GM11168 (cell line): ENCODE data around the gene GFRA1.

Experiments used
- in situ Hi-C: fragments of 300-500 bp; cut with MboI; formaldehyde crosslinking; loops from one replicate; pipeline ENCODE4 v1.12.0; 2022; ENCODE audit warnings: low sequenced_read_pairs; ENCODE audit not compliant: unreplicated experiment

GFRA1 gene

GRCh38 chr10:116134322-116134721, 138.7 kb downstream of the GFRA1 start:
- in situ Hi-C loops, result no loop called here

GRCh38 chr10:116133634-116134033, 139.4 kb downstream of the GFRA1 start:
- in situ Hi-C loops, result no loop called here

GRCh38 chr10:116132780-116133399, 140.1 kb downstream of the GFRA1 start:
- in situ Hi-C loops, result no loop called here

- in situ Hi-C loops, result no loop called here
These were observed 143.0 kb downstream of the GFRA1 start for GRCh38 chr10:116130006-116130405.

DNA sequence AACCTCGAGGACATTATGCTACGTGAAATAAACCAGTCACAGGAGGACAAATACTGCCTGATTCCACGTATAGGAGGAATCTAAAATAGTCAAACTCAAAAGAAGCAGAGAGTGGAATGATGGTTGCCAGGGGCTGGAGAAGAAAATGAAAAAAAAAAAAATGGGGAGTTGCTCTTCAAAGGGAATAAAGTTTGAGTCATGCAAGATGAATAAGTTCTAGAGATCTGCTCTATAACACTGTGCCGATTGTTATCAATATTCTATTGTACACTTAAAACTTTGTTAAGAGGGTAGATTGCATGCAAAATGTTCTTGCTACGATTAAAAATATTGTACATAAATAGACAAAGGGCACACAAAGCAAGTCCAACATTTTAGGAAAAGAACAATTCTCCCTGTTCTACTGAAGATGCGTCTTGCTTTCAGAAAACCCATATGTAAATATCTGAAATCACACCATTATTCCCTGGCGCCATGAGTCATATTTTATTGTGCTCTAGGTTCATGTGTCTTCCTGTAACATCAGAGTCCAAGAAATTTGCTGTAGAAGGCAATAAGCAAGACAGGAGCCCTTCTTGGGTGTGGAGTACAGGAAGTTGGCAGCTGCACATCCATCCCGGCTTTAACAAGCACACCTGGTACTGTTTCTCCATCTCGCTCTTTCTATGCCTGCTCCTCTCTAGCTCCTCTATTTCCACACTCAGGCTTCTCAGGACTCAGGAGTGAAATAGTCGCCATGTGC, 145.9 kb downstream of the GFRA1 start:
- in situ Hi-C loops, result no loop called here

- in situ Hi-C loops, result no loop called here
These were observed 146.8 kb downstream of the GFRA1 start for GRCh38 chr10:116126239-116126638.

GRCh38 chr10:116125180-116125579, 147.8 kb downstream of the GFRA1 start:
- in situ Hi-C loops, result no loop called here

DNA sequence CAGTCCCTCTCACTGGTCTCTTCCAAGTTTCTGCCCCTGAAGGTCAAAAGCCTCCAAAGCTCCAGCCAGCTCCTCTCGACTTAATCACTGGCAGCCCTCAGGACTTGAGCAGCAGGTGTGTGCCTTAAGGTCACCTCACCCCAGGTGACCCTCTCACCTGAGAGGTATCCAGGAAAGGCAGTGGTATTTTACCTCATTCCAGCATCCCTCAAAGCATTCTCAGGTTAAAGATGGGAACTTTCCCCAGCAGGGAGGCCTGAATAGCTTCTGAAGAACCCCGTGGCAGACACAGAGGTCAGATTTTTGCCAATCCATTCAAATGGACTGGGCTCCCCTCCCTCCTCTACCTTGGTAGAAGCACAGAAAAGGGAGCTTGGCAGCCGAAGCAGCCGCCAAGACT, 148.2 kb downstream of the GFRA1 start:
- in situ Hi-C loops, result no loop called here

DNA sequence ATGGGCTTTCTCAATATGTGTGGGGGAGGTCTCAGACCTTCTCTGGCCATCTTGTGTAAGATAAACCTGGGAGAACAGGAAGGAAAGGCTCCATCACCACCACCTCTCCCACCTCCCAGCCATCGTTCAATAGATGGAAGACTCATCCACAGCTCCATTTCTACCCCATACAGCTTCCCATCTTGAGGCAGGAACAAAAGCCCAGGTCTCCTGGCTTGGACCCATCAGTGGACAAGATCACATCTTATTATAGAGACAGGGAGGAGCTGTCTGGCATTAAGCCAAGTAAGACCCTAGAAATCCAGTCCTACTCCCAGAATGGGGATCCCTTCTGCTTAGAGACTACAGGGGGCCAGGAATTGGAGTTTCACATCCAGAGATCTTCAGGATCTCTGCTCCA, 150.3 kb downstream of the GFRA1 start:
- in situ Hi-C loops, result no loop called here

DNA sequence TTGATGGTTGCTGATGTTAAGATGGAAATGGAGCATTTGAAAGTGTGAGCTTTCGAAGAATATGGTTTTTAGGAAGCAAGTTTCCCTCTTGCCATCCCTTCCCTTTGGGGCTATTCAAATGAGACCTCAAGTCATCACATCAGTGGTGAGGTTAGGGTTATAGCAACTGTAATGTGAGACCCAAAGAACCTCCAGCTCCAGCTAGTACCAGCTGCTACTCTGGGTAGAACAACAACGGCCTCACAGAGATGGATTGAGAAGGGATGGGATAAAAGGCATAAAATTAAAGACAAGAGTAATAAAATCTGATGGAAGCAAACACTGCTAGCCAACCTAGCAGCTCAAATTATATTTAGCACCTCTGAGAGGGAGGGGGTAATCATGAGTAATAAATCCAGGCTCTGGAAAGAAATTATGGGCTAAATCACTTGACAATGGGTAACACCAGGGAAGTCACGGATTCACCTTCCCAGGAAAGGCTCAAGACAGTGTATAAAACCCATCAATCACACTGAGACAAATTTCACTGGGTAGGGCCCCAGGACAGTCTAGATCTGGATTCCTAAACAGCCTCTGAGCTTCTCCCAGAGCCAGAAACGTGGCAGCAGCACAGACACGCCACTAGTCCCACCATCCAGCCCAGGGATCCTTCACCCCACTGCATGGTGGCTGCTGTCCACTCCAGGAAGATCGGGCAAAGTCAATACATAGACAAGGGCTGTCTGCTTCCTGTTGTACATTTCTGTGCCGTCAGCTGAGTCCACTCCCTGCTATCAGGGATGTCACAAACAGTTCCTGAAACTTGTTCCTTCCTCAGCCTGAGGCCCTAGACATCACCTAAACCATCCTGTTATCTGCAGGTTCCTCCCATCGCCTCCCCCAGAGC, 151.1 kb downstream of the GFRA1 start:
- in situ Hi-C loops, result no loop called here

DNA sequence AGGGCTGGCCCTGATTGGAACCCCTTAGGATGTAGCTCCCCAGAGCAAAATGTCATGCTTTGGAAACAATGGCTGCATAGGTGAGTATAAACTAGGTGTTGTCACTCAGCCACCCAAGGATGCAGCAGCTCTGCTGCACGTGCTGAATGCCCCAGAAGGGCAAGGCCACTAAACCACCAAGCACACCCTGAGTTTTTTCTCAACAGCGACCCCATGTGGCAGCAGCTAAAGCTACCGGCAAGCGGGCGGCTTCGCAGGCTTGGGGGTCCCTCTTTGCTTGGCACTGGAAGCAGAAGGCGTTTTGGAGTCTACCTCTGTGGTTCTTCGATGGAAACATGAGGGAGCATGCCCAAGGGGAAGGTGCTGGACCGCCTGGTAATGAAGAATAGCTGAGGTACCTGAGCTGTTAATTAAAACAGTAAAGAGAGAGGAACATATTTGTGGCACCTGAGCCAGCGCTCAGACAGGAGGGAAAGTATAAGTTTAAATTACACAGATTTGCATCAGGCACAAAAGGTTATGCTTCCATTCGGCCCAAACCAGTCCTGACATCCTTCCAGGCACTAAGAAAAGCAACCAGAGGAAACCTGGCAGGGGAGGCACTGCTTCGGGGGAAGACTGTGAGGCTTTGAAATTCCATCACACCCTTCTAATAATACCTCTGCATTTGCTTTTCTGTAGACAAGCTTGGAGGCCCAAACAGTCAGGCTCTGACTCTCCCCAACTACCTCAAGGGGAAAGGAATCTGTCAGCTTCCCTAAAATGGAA, 152.1 kb downstream of the GFRA1 start:
- in situ Hi-C loops, result no loop called here

DNA sequence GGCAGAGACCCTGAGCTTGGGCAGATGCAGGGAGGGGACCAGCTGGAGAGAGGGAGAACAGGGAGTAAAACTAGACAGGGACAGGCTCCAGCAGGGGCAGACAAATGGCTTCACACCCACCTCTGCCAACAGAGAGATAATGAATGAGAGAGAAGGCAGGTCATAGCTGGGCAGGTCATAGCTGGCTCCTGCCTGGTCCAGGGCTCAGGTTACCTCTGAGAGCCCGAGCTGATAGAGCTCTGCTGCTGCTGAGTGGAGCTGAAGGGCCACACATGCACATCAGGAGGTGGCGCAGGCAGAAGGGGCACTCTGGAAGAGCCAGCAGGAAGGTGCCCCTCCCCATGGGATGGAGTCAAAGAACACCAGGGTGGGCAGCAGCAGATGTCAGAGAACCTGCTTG, 154.2 kb downstream of the GFRA1 start:
- in situ Hi-C loops, result no loop called here

DNA sequence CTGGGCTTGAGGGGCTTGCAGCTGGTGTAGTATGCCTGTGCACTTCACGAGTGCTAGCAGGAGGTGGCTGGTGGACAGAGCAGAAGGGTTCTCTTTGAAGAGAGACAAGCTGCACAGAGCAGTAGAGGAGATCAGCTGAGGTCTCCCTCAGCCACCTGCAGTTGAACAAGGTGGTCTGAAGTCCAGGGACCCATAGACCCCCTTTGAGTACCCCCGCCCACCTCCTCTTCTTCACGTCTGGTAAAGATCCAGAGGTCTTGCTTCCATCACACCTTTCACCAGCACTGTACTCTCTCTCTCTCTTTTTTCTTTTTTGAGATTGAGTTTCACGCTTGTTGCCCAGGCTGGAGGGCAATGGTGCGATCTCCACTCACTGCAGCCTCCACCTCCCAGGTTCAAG, 157.2 kb downstream of the GFRA1 start:
- in situ Hi-C loops, result no loop called here

DNA sequence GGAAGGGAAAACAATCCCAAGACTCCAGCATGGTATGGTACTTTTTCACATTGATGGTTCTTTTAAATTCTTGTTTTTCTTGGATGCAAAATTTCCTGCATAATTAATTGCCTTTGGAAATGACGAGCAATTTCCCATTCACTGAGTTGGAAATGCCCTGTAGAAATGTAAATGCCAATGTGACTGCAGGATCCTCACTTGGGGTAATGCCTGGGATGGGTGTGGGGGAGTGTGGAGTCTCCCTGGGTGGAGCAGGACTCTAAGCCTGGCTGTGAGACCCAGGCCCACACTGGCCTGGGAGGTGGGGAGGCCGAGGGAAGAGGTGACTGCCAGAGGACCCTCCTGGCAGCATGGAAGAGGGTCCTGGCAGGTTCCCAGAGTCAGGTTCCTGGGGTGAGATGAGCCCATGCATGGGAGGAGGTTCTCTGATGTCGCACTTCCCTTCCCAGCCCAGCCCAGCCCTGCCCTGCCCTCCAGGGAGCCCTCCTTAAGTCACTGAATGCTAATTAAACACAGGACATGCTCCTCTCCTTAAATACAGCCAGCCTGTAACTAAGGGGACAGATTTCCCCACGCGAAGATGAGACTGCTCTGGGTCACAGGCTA, 157.9 kb downstream of the GFRA1 start:
- in situ Hi-C loops, result no loop called here

- in situ Hi-C loops, result no loop called here
These were observed 159.1 kb downstream of the GFRA1 start for GRCh38 chr10:116113721-116114501.

DNA sequence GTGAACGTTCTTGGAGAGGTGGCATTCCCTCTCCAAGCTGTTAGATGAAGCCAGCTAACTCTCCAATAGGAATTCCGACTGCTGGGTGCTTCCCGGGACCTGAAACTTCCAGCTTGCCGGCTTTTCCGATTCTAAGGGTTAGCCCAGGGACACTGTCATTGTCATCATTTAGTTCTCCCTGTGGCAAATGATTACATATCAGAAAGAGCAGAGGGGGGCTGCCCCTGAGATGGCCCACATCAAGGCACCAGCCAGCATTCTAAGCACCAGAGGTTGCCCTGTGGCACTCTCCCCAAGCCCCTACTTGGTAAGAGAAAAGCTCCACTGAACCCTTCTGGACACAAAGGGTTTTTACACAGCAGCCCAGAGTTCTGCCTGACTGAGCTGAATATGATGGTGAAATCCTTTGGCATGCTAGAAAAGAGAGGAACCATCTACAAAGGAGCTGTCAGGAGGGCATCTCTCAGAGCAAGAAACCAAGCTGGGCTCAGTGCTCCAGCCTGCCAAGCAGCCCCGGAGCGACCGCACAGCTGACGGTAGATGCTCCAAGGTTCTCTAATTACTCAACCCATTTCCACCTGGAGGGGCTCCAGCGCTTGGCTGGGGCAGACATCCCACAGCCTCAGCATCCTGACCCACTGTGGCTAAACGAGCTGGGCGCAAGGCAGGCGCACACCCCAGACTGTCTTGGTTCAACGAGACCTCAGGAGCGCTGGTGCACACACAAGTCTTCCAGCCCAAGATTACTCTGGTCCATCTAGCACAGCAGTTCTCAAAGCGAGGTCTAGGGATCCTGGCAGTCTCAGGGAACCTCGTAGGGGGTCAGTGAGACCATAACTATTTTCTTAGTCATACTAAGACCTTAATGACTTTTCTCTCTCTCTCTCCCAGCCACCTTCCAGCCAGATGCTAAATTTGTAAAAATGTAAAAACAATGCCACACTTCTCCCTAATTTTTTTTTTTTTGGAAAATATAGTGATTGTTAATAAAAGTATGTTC, 160.5 kb downstream of the GFRA1 start:
- in situ Hi-C loops, result no loop called here

DNA sequence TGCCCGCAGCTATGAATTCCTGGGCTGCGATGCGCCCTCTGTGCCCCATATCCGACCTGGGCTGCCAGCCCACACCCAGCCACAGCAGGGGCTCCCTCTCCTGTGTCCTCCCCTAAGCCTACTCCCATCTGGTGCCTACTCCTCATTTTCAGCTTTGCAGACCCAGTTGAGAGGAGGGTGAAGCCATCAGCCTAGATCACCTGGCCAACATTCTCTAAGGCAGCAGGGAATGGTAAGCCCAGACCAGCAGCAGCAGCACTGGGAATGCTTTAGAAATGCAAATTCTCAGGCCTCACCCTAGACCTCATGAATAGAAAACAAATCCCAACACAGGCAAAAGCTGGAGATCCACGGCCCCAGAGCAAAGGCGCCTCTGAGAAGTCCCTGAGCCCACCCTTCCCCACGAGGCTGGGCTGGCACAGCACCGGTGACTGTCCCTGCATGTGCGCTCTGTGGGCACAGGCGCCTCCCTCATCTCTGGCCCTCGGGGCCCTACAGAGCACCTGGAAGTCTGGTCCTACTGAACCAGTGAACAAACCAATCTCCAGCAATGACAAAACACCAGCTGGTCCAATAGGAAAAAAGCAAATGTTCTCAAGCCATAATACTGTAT, 161.4 kb downstream of the GFRA1 start:
- in situ Hi-C loops, result no loop called here

DNA sequence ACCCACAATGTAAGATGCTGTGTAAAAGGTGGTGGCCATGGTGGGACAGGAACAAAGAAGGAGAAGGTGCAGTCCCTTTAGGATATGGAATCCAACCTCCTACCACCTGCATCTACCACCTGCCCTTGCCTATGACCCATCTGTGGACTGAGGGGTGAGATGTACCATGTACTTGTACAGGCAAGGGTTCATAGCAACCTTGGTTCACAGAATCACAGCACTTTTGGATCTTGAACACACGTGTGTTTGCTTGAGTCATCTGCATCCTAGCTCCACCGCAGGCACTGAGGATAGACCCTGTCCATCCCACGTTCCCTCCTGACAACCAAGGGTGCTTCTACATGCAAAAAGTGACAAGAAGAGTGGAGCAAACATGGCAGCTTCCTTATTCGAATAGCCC, 162.3 kb downstream of the GFRA1 start:
- in situ Hi-C loops, result no loop called here
